ENCODE measurements around the gene TYMP.

DNA sequence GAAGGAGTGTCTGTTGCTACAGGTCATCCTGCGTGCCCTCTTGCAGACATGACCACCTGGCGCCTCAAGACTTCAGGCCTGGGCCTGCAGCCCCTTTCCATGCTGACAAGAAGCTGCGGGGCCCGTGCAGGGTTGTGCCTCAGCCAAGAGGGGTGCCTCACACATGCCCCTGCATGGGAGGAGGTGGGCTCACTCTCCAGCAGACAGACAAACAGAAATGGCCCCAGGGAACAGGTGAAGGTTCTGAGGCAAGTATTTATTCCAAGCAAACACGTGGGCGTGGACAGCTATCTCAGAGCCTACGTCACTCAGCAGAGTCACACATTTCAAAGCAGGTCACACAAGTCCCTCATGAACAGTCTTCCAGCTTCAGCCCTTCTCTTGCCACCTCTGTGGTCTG, 38.8 kb upstream of the TYMP start:
- TF ChIP-seq, protein P1, sequence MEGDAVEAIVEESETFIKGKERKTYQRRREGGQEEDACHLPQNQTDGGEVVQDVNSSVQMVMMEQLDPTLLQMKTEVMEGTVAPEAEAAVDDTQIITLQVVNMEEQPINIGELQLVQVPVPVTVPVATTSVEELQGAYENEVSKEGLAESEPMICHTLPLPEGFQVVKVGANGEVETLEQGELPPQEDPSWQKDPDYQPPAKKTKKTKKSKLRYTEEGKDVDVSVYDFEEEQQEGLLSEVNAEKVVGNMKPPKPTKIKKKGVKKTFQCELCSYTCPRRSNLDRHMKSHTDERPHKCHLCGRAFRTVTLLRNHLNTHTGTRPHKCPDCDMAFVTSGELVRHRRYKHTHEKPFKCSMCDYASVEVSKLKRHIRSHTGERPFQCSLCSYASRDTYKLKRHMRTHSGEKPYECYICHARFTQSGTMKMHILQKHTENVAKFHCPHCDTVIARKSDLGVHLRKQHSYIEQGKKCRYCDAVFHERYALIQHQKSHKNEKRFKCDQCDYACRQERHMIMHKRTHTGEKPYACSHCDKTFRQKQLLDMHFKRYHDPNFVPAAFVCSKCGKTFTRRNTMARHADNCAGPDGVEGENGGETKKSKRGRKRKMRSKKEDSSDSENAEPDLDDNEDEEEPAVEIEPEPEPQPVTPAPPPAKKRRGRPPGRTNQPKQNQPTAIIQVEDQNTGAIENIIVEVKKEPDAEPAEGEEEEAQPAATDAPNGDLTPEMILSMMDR (IDR thresholded peaks at IDR 0.05; ENCODE audit: low read length): no peak
- no peak for TF ChIP-seq EZH2 (optimal IDR thresholded peaks at IDR 0.05; ENCODE audit: low read depth, low read length)
- TF ChIP-seq EZH2phosphoT487 (IDR thresholded peaks at IDR 0.05; ENCODE audit: low read length): no peak
